Measurements from ENCODE around the gene FASN. TPM values are rescaled to one million over a fixed set of nuclear protein-coding genes. Genes with fewer than 3 reads are reported as not detected.

Gene FASN
- polyA plus RNA-seq, 1 of the 3 experiments (the other 2 are of a cell fraction): 55.1 TPM

DNA sequence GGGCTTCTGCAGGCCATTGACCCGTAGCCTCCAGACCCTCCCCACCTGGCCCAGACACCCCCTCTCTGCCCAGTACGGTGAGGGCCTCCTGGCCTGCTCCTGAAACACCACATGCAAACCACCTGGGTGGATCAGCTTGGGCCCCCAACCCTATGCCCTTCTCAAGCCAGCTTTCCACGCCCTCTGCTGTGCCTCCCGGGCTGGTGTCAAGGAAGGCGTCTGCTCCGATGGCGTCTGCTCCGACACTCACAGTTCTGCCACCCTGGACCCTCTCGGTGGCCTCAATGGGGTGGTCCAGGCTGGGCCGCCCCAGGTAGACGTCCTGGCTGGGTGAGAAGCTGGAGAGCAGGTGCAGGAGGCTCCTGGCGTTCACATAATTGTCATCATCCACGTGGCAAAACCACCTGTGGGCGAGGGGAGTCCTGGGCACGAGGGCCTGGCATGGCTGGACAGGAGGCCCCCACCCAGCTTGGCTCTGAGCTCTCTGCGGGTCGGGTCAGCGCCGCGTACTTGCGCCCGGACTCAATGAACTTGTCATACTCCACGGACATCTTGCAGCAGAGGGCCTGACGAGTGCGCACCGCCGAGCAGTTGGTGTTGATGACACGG is 47.8 kb downstream of the FASN start:
- Histone ChIP-seq H3F3A (replicated peaks; ENCODE audit: insufficient read depth) (peaks cover 5% of the 10 kb centered on the region), H4K20me1 (ENCODE audit: insufficient read depth) (peaks cover 14% of the 10 kb centered on the region; the same call in 1 of the 2 replicates), H3K4me3 (ENCODE audit: low read depth in 2 of 2, low read length in 1 of 2) (peak overlapping the region; percentile 81 to 100), H3K36me3 (replicated peaks in 1 of 2; ENCODE audit: control insufficient read depth in 1 of 2, insufficient read depth in 2 of 2, low read length in 1 of 2) (peaks cover 29 to 57% of the 10 kb centered on the region in 2 experiments), H2AFZ (ENCODE audit: low read depth) (no peak overlapping the region), H3K4me1 (ENCODE audit: control insufficient read depth in 1 of 2, insufficient read depth in 2 of 2, low read depth in 1 of 2, low read length in 1 of 2) (peaks cover 0 to 25% of the 10 kb centered on the region in 2 experiments; a peak in 2 of 4 replicates), H3K27ac (ENCODE audit: low read depth in 2 of 2, low read length in 1 of 2) (no peak overlapping the region; a peak in 1 of 4 replicates), H3K9me2 (no peaks in the 10 kb centered on the region), H3K4me2 (peak overlapping the region; percentile 92), H3K79me2 (ENCODE audit: insufficient read depth) (peaks cover 48% of the 10 kb centered on the region), H3K9me3 (no peaks in the 10 kb centered on the region), H3K27me3 (ENCODE audit: insufficient read depth) (no peaks in the 10 kb centered on the region), H3K9ac (peak overlapping the region; percentile 71; the same call in 1 of the 2 replicates)
- ChIA-PET POLR2A (interaction anchor here (0.6 kb wide), 1 partner anchor 91 kb away, joined by 3 read pairs; no protein-coding TSS in a partner anchor), CTCF (interaction anchor here (0.9 to 5.1 kb wide), 7 partner anchors 10 to 91 kb away, joined by 3 to 45 read pairs (median 18); partner anchors contain the start of genes DCXR and RAC3)
- WGBS (ENCODE audit: low lambda C conversion rate): 90% methylated on average over 28 of the region's 28 CpGs
- DNase-seq: no peak
- no peak for TF ChIP-seq RXRA (IDR thresholded peaks at IDR 0.05; ENCODE audit: borderline replicate concordance, low read depth)
- no peak for TF ChIP-seq REST (IDR thresholded peaks at IDR 0.05; ENCODE audit: low read depth, low read length)
- TF ChIP-seq TAF1 (IDR thresholded peaks at IDR 0.05; ENCODE audit: borderline replicate concordance, low read depth, low read length): no peak
- no peak for TF ChIP-seq SIN3A (IDR thresholded peaks at IDR 0.05; ENCODE audit: borderline replicate concordance, low read depth, low read length)
- no peak for TF ChIP-seq GATA2 (CRISPR knock-in tag; IDR thresholded peaks at IDR 0.05)
- no peak for TF ChIP-seq RCOR1 (IDR thresholded peaks at IDR 0.05; ENCODE audit: low read length)
- no peak for TF ChIP-seq ELF1 (IDR thresholded peaks at IDR 0.05)
- TF ChIP-seq CHD2 (IDR thresholded peaks at IDR 0.05; ENCODE audit: low read length, partially characterized antibody): no peak
- TF ChIP-seq MEF2A (IDR thresholded peaks at IDR 0.05; ENCODE audit: borderline replicate concordance, low read depth): no peak
- TF ChIP-seq FOXM1 (IDR thresholded peaks at IDR 0.05; ENCODE audit: low read depth): no peak

DNA sequence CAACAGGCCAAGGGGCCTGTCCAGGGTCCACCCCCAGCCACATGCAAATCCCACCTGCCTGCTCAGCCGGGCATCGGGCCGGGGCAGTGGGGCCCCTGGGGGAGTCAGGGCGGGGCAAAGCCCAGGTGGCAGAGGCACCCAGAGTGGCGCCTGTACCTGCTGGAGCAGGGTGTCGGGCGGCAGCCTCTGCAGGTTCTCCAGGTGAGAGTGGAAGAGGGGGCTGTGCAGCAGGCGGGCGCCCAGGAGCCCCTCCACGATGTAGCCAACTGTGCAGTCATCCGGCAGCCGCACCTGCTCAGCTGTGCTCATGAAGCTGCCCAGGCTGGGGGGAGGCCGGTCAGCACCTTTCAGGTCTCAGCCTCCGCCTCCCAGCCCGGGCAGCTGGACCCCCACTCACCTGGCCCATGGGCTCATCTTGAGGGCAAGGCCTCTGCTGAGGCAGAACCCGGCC is 48.5 kb downstream of the FASN start:
- H3K4me3 ChIP-seq (ENCODE audit: low read depth in 2 of 2, low read length in 1 of 2): no peak overlapping the region
- ChIA-PET CTCF (interaction anchor here (0.9 to 4.1 kb wide), 5 partner anchors 13 to 90 kb away, joined by 3 to 45 read pairs (median 18); partner anchors contain the start of genes DCXR and RAC3), POLR2A (interaction anchor here (0.6 kb wide), 1 partner anchor 92 kb away, joined by 3 read pairs; no protein-coding TSS in a partner anchor)
- no peaks in the 10 kb centered on the region for H3K9me3 ChIP-seq
- no peak overlapping the region for H2AFZ ChIP-seq (ENCODE audit: low read depth)
- H4K20me1 ChIP-seq (ENCODE audit: insufficient read depth): peaks cover 14% of the 10 kb centered on the region; the same call in 1 of the 2 replicates
- H3K27me3 ChIP-seq (ENCODE audit: insufficient read depth): no peaks in the 10 kb centered on the region
- peaks cover 25 to 50% of the 10 kb centered on the region in 2 experiments for H3K36me3 ChIP-seq (replicated peaks in 1 of 2; ENCODE audit: control insufficient read depth in 1 of 2, insufficient read depth in 2 of 2, low read length in 1 of 2)
- peaks cover 5% of the 10 kb centered on the region for H3F3A ChIP-seq (replicated peaks; ENCODE audit: insufficient read depth)
- WGBS (ENCODE audit: low lambda C conversion rate): 97% methylated on average over 13 of the region's 16 CpGs
- TF ChIP-seq MEF2A (IDR thresholded peaks at IDR 0.05; ENCODE audit: borderline replicate concordance, low read depth) (no peak), FOSL2 (IDR thresholded peaks at IDR 0.05; ENCODE audit: borderline replicate concordance, low read depth) (no peak), YY1 (IDR thresholded peaks at IDR 0.05; ENCODE audit: low read depth) (no peak), MAX (IDR thresholded peaks at IDR 0.05; ENCODE audit: low read depth) (no peak), RCOR1 (IDR thresholded peaks at IDR 0.05; ENCODE audit: low read length) (no peak)
- H3K79me2 ChIP-seq (ENCODE audit: insufficient read depth): peaks cover 41% of the 10 kb centered on the region
- no peak overlapping the region for H3K27ac ChIP-seq (ENCODE audit: low read depth in 2 of 2, low read length in 1 of 2)
- DNase-seq: no peak
- H3K4me2 ChIP-seq: 0 out of 2 replicates have a peak overlapping the region, but pooled peaks have one; percentile 92
- peaks cover 0 to 25% of the 10 kb centered on the region in 2 experiments; a peak in 2 of 4 replicates for H3K4me1 ChIP-seq (ENCODE audit: control insufficient read depth in 1 of 2, insufficient read depth in 2 of 2, low read depth in 1 of 2, low read length in 1 of 2)
- no peaks in the 10 kb centered on the region for H3K9me2 ChIP-seq
- no peak overlapping the region for H3K9ac ChIP-seq
